WTC11 (cell line): Measurements from ENCODE around the gene SLAIN1. TPM values are rescaled to one million over a fixed set of nuclear protein-coding genes. Genes with fewer than 3 reads are reported as not detected.

Experiments used
- ATAC-seq: fragments of 200-7000 bp; cut with Tn5 transposase; 2 replicates; pipeline ENCODE4 v1.10.0; 2021; ENCODE audit warnings: mild to moderate bottlenecking, moderate library complexity
- CTCF ChIA-PET: fragments of 300-600 bp; sonication (Branson Sonifier 250); formaldehyde crosslinking; loops from one replicate; lab custom pipeline; 2021; ENCODE audit warnings: antibody characterized with exemption; lab: Charles Lee
- POLR2A ChIA-PET: fragments of 350-600 bp; sonication (Branson Sonifier 250); formaldehyde crosslinking; loops from one replicate; lab custom pipeline; 2021; ENCODE audit warnings: antibody characterized with exemption; lab: Charles Lee
- DNase-seq: peaks from one replicate; pipeline ENCODE4 v3.0.0; 2021; ENCODE audit warnings: low spot score
- H3K27ac Mint-ChIP-seq: 2 replicates; pipeline ENCODE4 v1.8.0; 2021; ENCODE audit warnings: mixed read lengths
- H3K27me3 Mint-ChIP-seq: 2 replicates; pipeline ENCODE4 v1.8.0; 2021; ENCODE audit warnings: low read depth, mild to moderate bottlenecking, moderate library complexity, mixed read lengths
- H3K36me3 Mint-ChIP-seq: 2 replicates; pipeline ENCODE4 v1.8.0; 2021; ENCODE audit warnings: mixed read lengths
- H3K4me1 Mint-ChIP-seq: 2 replicates; pipeline ENCODE4 v1.8.0; 2022; ENCODE audit warnings: mixed read lengths
- H3K4me3 Mint-ChIP-seq: 2 replicates; pipeline ENCODE4 v1.8.0; 2021; ENCODE audit warnings: mild to moderate bottlenecking, moderate library complexity, mixed read lengths
- H3K9me3 Mint-ChIP-seq: 2 replicates; pipeline ENCODE4 v1.8.0; 2021; ENCODE audit warnings: mixed read lengths
- ATF1 ChIP-seq: sonication (generic); formaldehyde crosslinking; IDR thresholded peaks from 2 replicates; pipeline ENCODE4 v1.8.1; 2023; ENCODE audit warnings: mild to moderate bottlenecking, moderate library complexity, missing genetic modification reagents
- CREB1 ChIP-seq: sonication (generic); formaldehyde crosslinking; IDR thresholded peaks from 2 replicates; pipeline ENCODE4 v1.8.0; 2023; ENCODE audit warnings: mild to moderate bottlenecking, missing genetic modification reagents
- CTCF ChIP-seq: fragments of 200-600 bp; IDR thresholded peaks from 2 replicates; pipeline ENCODE4 v1.8.0; 2022; ENCODE audit warnings: antibody characterized with exemption
- E2F1 ChIP-seq: sonication (generic); formaldehyde crosslinking; IDR thresholded peaks from 2 replicates; pipeline ENCODE4 v1.8.0; 2022; ENCODE audit warnings: mild to moderate bottlenecking, missing genetic modification reagents
- ELF4 ChIP-seq: sonication (generic); formaldehyde crosslinking; IDR thresholded peaks from 2 replicates; pipeline ENCODE4 v1.8.1; 2022; ENCODE audit warnings: low read depth, mild to moderate bottlenecking, moderate library complexity, missing genetic modification reagents
- ETV6 ChIP-seq: sonication (generic); formaldehyde crosslinking; IDR thresholded peaks from 2 replicates; pipeline ENCODE4 v1.8.1; 2022; ENCODE audit warnings: mild to moderate bottlenecking, missing genetic modification reagents
- FOXK1 ChIP-seq: sonication (generic); formaldehyde crosslinking; IDR thresholded peaks from 2 replicates; pipeline ENCODE4 v1.8.0; 2022; ENCODE audit warnings: mild to moderate bottlenecking, moderate library complexity, missing genetic modification reagents
- GRHL2 ChIP-seq: fragments of 250-450 bp; sonication (Bioruptor Pico); IDR thresholded peaks from 2 replicates; pipeline ENCODE4 v1.8.0; 2022; ENCODE audit warnings: mild to moderate bottlenecking, moderate library complexity; ENCODE audit not compliant: insufficient replicate concordance, severe bottlenecking
- MAX ChIP-seq: sonication (generic); formaldehyde crosslinking; IDR thresholded peaks from 2 replicates; pipeline ENCODE4 v1.8.0; 2022; ENCODE audit warnings: mild to moderate bottlenecking, missing genetic modification reagents
- NFATC4 ChIP-seq: fragments of 250-450 bp; sonication (Bioruptor Pico); IDR thresholded peaks from 2 replicates; pipeline ENCODE4 v1.9.0; 2021; ENCODE audit warnings: mild to moderate bottlenecking
- NFYB ChIP-seq: sonication (generic); formaldehyde crosslinking; conservative IDR thresholded peaks from 2 replicates; pipeline ENCODE4 v1.8.0; 2022; ENCODE audit warnings: low read depth, missing genetic modification reagents
- NR1H2 ChIP-seq: sonication (generic); formaldehyde crosslinking; IDR thresholded peaks from 2 replicates; pipeline ENCODE4 v1.9.0; 2021; ENCODE audit warnings: mild to moderate bottlenecking, moderate library complexity, missing genetic modification reagents
- PREB ChIP-seq: sonication (generic); formaldehyde crosslinking; IDR thresholded peaks from 2 replicates; pipeline ENCODE4 v1.8.1; 2022; ENCODE audit warnings: mild to moderate bottlenecking, missing genetic modification reagents, moderate library complexity, borderline replicate concordance
- PRRX2 ChIP-seq: fragments of 250-450 bp; sonication (Bioruptor Pico); IDR thresholded peaks from 2 replicates; pipeline ENCODE4 v1.8.0; 2021; ENCODE audit warnings: mild to moderate bottlenecking
- RELA ChIP-seq: sonication (generic); formaldehyde crosslinking; IDR thresholded peaks from 2 replicates; pipeline ENCODE4 v1.8.1; 2022; ENCODE audit warnings: missing genetic modification reagents, mild to moderate bottlenecking, borderline replicate concordance
- TEAD1 ChIP-seq: sonication (generic); formaldehyde crosslinking; IDR thresholded peaks from 2 replicates; pipeline ENCODE4 v1.8.0; 2022; ENCODE audit warnings: mild to moderate bottlenecking, missing genetic modification reagents
- ZBTB21 ChIP-seq: sonication (generic); formaldehyde crosslinking; IDR thresholded peaks from 2 replicates; pipeline ENCODE4 v1.8.1; 2023; ENCODE audit warnings: mild to moderate bottlenecking, missing genetic modification reagents, borderline replicate concordance
- ZMAT4 ChIP-seq: fragments of 250-450 bp; sonication (Bioruptor Pico); IDR thresholded peaks from 2 replicates; pipeline ENCODE4 v1.9.0; 2021; ENCODE audit warnings: mild to moderate bottlenecking
- ZNF671 ChIP-seq: fragments of 250-450 bp; sonication (Bioruptor Pico); IDR thresholded peaks from 2 replicates; pipeline ENCODE4 v1.8.0; 2021; ENCODE audit warnings: mild to moderate bottlenecking
- total RNA-seq: library from RNA; stranded (reverse); gene quantifications from 3 replicates; pipeline ENCODE4 v1.2.3, GENCODE V29; 2021
- TF ChIP-seq, protein P1 (sequence below): sonication (generic); formaldehyde crosslinking; IDR thresholded peaks from 2 replicates; pipeline ENCODE4 v1.8.0; 2023; ENCODE audit warnings: mild to moderate bottlenecking, missing genetic modification reagents
- TF ChIP-seq, protein P2 (sequence below): sonication (generic); formaldehyde crosslinking; IDR thresholded peaks from 2 replicates; pipeline ENCODE4 v1.8.1; 2023; ENCODE audit warnings: mild to moderate bottlenecking, missing genetic modification reagents, borderline replicate concordance
- TF ChIP-seq, protein P3 (sequence below): fragments of 250-450 bp; sonication (Bioruptor Pico); IDR thresholded peaks from 2 replicates; pipeline ENCODE4 v1.9.0; 2021; ENCODE audit warnings: mild to moderate bottlenecking

The SLAIN1 gene
- total RNA-seq, 1 experiment from 2014 or later, result 29.7 TPM

- TF ChIP-seq PREB (CRISPR knock-in tag) (no peak), NFYB (CRISPR knock-in tag) (no peak), RELA (no peak), ZMAT4 (no peak), ZNF671 (no peak), NFATC4 (no peak)
- TF ChIP-seq, protein P1, sequence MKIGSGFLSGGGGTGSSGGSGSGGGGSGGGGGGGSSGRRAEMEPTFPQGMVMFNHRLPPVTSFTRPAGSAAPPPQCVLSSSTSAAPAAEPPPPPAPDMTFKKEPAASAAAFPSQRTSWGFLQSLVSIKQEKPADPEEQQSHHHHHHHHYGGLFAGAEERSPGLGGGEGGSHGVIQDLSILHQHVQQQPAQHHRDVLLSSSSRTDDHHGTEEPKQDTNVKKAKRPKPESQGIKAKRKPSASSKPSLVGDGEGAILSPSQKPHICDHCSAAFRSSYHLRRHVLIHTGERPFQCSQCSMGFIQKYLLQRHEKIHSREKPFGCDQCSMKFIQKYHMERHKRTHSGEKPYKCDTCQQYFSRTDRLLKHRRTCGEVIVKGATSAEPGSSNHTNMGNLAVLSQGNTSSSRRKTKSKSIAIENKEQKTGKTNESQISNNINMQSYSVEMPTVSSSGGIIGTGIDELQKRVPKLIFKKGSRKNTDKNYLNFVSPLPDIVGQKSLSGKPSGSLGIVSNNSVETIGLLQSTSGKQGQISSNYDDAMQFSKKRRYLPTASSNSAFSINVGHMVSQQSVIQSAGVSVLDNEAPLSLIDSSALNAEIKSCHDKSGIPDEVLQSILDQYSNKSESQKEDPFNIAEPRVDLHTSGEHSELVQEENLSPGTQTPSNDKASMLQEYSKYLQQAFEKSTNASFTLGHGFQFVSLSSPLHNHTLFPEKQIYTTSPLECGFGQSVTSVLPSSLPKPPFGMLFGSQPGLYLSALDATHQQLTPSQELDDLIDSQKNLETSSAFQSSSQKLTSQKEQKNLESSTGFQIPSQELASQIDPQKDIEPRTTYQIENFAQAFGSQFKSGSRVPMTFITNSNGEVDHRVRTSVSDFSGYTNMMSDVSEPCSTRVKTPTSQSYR (CRISPR knock-in tag), result no peak
These were observed 89.3 kb downstream of the SLAIN1 start (continued) for GRCh38 chr13:77786695-77787287.

- peaks cover 49% of the 10 kb centered on the region for H3K9me3 Mint-ChIP-seq
- no peak overlapping the region for H3K27ac Mint-ChIP-seq
- ChIA-PET POLR2A (no interaction called here), CTCF (no interaction called here)
- ATAC-seq, result no peak
- H3K4me1 Mint-ChIP-seq, result peaks cover 6% of the 10 kb centered on the region
- DNase-seq, result no peak
- H3K27me3 Mint-ChIP-seq, result peaks cover 3% of the 10 kb centered on the region
- no peak overlapping the region for H3K4me3 Mint-ChIP-seq
- H3K36me3 Mint-ChIP-seq, result peaks cover 43% of the 10 kb centered on the region
- TF ChIP-seq, protein P2, sequence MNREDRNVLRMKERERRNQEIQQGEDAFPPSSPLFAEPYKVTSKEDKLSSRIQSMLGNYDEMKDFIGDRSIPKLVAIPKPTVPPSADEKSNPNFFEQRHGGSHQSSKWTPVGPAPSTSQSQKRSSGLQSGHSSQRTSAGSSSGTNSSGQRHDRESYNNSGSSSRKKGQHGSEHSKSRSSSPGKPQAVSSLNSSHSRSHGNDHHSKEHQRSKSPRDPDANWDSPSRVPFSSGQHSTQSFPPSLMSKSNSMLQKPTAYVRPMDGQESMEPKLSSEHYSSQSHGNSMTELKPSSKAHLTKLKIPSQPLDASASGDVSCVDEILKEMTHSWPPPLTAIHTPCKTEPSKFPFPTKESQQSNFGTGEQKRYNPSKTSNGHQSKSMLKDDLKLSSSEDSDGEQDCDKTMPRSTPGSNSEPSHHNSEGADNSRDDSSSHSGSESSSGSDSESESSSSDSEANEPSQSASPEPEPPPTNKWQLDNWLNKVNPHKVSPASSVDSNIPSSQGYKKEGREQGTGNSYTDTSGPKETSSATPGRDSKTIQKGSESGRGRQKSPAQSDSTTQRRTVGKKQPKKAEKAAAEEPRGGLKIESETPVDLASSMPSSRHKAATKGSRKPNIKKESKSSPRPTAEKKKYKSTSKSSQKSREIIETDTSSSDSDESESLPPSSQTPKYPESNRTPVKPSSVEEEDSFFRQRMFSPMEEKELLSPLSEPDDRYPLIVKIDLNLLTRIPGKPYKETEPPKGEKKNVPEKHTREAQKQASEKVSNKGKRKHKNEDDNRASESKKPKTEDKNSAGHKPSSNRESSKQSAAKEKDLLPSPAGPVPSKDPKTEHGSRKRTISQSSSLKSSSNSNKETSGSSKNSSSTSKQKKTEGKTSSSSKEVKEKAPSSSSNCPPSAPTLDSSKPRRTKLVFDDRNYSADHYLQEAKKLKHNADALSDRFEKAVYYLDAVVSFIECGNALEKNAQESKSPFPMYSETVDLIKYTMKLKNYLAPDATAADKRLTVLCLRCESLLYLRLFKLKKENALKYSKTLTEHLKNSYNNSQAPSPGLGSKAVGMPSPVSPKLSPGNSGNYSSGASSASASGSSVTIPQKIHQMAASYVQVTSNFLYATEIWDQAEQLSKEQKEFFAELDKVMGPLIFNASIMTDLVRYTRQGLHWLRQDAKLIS, result no peak
- TF ChIP-seq CREB1, result no peak
- no peak for TF ChIP-seq PRRX2 (CRISPR knock-in tag)
- no peak for TF ChIP-seq ETV6 (CRISPR knock-in tag)
- TF ChIP-seq ZBTB21 (CRISPR knock-in tag), result no peak
- TF ChIP-seq TEAD1 (CRISPR knock-in tag), result no peak
- TF ChIP-seq FOXK1 (CRISPR knock-in tag), result no peak
- TF ChIP-seq ELF4 (CRISPR knock-in tag), result no peak
- no peak for TF ChIP-seq MAX (CRISPR knock-in tag)
- TF ChIP-seq GRHL2 (CRISPR knock-in tag), result no peak
- no peak for TF ChIP-seq CTCF
- no peak for TF ChIP-seq NR1H2 (CRISPR knock-in tag)
- no peak for TF ChIP-seq ATF1
- TF ChIP-seq, protein P3, sequence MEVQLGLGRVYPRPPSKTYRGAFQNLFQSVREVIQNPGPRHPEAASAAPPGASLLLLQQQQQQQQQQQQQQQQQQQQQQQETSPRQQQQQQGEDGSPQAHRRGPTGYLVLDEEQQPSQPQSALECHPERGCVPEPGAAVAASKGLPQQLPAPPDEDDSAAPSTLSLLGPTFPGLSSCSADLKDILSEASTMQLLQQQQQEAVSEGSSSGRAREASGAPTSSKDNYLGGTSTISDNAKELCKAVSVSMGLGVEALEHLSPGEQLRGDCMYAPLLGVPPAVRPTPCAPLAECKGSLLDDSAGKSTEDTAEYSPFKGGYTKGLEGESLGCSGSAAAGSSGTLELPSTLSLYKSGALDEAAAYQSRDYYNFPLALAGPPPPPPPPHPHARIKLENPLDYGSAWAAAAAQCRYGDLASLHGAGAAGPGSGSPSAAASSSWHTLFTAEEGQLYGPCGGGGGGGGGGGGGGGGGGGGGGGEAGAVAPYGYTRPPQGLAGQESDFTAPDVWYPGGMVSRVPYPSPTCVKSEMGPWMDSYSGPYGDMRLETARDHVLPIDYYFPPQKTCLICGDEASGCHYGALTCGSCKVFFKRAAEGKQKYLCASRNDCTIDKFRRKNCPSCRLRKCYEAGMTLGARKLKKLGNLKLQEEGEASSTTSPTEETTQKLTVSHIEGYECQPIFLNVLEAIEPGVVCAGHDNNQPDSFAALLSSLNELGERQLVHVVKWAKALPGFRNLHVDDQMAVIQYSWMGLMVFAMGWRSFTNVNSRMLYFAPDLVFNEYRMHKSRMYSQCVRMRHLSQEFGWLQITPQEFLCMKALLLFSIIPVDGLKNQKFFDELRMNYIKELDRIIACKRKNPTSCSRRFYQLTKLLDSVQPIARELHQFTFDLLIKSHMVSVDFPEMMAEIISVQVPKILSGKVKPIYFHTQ (CRISPR knock-in tag), result no peak
- TF ChIP-seq E2F1 (CRISPR knock-in tag), result no peak
These were observed 91.9 kb downstream of the SLAIN1 start for GRCh38 chr13:77789376-77789775.
